ENCODE results near the gene COX4I1. TPM values are rescaled to one million over a fixed set of nuclear protein-coding genes. Genes with fewer than 3 reads are reported as not detected.

COX4I1 gene
- polyA plus RNA-seq (ENCODE audit: insufficient read length in 12 of 12) = 100 to 1,000 TPM in 11 of 12 donors, not detected in 1; 296 to 370 (median 354) TPM
- long read RNA-seq, donor 1, transcript COX4I1-201 (5 exons, 708 nt) = major isoform, 450 of 595 reads
- long read RNA-seq, donor 1, transcript COX4I1-217 (1 exons, 3,946 nt) = minor isoform, 32 of 595 reads
- long read RNA-seq, donor 1, transcript COX4I1-215 (3 exons, 2,271 nt) = minor isoform, 5 of 595 reads
- long read RNA-seq, donor 1, partial matches to known transcripts = 92 of 595 reads
- long read RNA-seq, donor 1, other reads (novel, unspliced or antisense) = 10 of 595 reads
- long read RNA-seq, donor 2, transcript COX4I1-215 (3 exons, 2,271 nt) = minor isoform, 5 of 508 reads
- long read RNA-seq, donor 2, transcript COX4I1-217 (1 exons, 3,946 nt) = minor isoform, 41 of 508 reads
- long read RNA-seq, donor 2, transcript COX4I1-201 (5 exons, 708 nt) = major isoform, 385 of 508 reads
- long read RNA-seq, donor 2, partial matches to known transcripts = 71 of 508 reads
- long read RNA-seq, donor 2, other reads (novel, unspliced or antisense) = 0 of 508 reads
- long read RNA-seq, donor 3, transcript COX4I1-201 (5 exons, 708 nt) = major isoform, 233 of 292 reads
- long read RNA-seq, donor 3, transcript COX4I1-217 (1 exons, 3,946 nt) = minor isoform, 14 of 292 reads
- long read RNA-seq, donor 3, partial matches to known transcripts = 33 of 292 reads
- long read RNA-seq, donor 3, other reads (novel, unspliced or antisense) = 5 of 292 reads
- long read RNA-seq, donor 4, transcript COX4I1-217 (1 exons, 3,946 nt) = minor isoform, 8 of 192 reads
- long read RNA-seq, donor 4, transcript COX4I1-201 (5 exons, 708 nt) = major isoform, 152 of 192 reads
- long read RNA-seq, donor 4, partial matches to known transcripts = 28 of 192 reads
- long read RNA-seq, donor 4, other reads (novel, unspliced or antisense) = 0 of 192 reads
- long read RNA-seq, donor 5, transcript COX4I1-215 (3 exons, 2,271 nt) = minor isoform, 8 of 676 reads
- long read RNA-seq, donor 5, transcript COX4I1-217 (1 exons, 3,946 nt) = minor isoform, 21 of 676 reads
- long read RNA-seq, donor 5, transcript COX4I1-202 (5 exons, 716 nt) = minor isoform, 7 of 676 reads
- long read RNA-seq, donor 5, transcript COX4I1-201 (5 exons, 708 nt) = major isoform, 540 of 676 reads
- long read RNA-seq, donor 5, partial matches to known transcripts = 85 of 676 reads
- long read RNA-seq, donor 5, other reads (novel, unspliced or antisense) = 8 of 676 reads
- long read RNA-seq, donor 6, transcript COX4I1-201 (5 exons, 708 nt) = major isoform, 248 of 327 reads
- long read RNA-seq, donor 6, transcript COX4I1-217 (1 exons, 3,946 nt) = minor isoform, 23 of 327 reads
- long read RNA-seq, donor 6, partial matches to known transcripts = 48 of 327 reads
- long read RNA-seq, donor 6, other reads (novel, unspliced or antisense) = 0 of 327 reads
- long read RNA-seq, donor 7, transcript COX4I1-217 (1 exons, 3,946 nt) = minor isoform, 16 of 219 reads
- long read RNA-seq, donor 7, transcript COX4I1-201 (5 exons, 708 nt) = major isoform, 173 of 219 reads
- long read RNA-seq, donor 7, partial matches to known transcripts = 26 of 219 reads
- long read RNA-seq, donor 7, other reads (novel, unspliced or antisense) = 0 of 219 reads
- long read RNA-seq, donor 8, transcript COX4I1-217 (1 exons, 3,946 nt) = minor isoform, 20 of 564 reads
- long read RNA-seq, donor 8, transcript COX4I1-201 (5 exons, 708 nt) = major isoform, 458 of 564 reads
- long read RNA-seq, donor 8, transcript COX4I1-215 (3 exons, 2,271 nt) = minor isoform, 7 of 564 reads
- long read RNA-seq, donor 8, partial matches to known transcripts = 58 of 564 reads
- long read RNA-seq, donor 8, other reads (novel, unspliced or antisense) = 15 of 564 reads
- long read RNA-seq, donor 9, transcript COX4I1-201 (5 exons, 708 nt) = major isoform, 250 of 319 reads
- long read RNA-seq, donor 9, transcript COX4I1-215 (3 exons, 2,271 nt) = minor isoform, 6 of 319 reads
- long read RNA-seq, donor 9, transcript COX4I1-217 (1 exons, 3,946 nt) = minor isoform, 11 of 319 reads
- long read RNA-seq, donor 9, partial matches to known transcripts = 38 of 319 reads
- long read RNA-seq, donor 9, other reads (novel, unspliced or antisense) = 8 of 319 reads
- long read RNA-seq, donor 10, transcript COX4I1-217 (1 exons, 3,946 nt) = minor isoform, 9 of 395 reads
- long read RNA-seq, donor 10, transcript COX4I1-201 (5 exons, 708 nt) = major isoform, 326 of 395 reads
- long read RNA-seq, donor 10, partial matches to known transcripts = 42 of 395 reads
- long read RNA-seq, donor 10, other reads (novel, unspliced or antisense) = 10 of 395 reads
- long read RNA-seq, donor 11, transcript COX4I1-201 (5 exons, 708 nt) = major isoform, 414 of 525 reads
- long read RNA-seq, donor 11, transcript COX4I1-217 (1 exons, 3,946 nt) = minor isoform, 19 of 525 reads
- long read RNA-seq, donor 11, transcript COX4I1-215 (3 exons, 2,271 nt) = minor isoform, 5 of 525 reads
- long read RNA-seq, donor 11, partial matches to known transcripts = 67 of 525 reads
- long read RNA-seq, donor 11, other reads (novel, unspliced or antisense) = 13 of 525 reads

GRCh38 chr16:85799497-85800320, at the start of gene COX4I1, which contains the start of gene EMC8:
COX4I1 (plus strand) TSS chr16:85799695; CDS start chr16:85801206, 1,511 bp downstream.
EMC8 (minus strand) TSS chr16:85799544; CDS start chr16:85799295, 249 bp downstream.
- peak; percentile 93 for DNase-seq

DNA sequence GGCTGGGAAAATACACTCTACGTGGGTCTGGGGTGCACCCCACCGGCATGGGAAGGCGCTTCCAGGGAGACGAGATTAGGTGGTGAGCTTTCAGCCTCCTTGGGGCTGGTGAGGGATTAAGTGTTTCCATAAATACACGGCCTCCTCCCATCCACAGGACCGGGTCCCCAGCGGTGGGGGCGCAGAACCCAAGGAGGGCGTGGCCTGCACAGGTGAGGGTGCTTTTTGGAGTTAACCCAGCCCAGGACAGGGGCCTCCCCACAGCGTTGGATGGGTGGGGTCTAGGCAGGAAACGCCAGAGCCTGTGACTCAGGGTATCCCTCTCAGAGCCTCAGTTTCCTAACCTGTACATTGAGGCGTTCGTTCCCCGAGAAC, 49.7 kb upstream of the COX4I1 start:
- DNase-seq = no peak

GRCh38 chr16:85750146-85750826, 49.2 kb upstream of the COX4I1 start:
- no peak for DNase-seq

- no peak for DNase-seq
Observed at GRCh38 chr16:85750827-85751697, 48.4 kb upstream of the COX4I1 start, which contains the start of gene C16orf74. C16orf74 (minus strand) TSS chr16:85751096; CDS start chr16:85735217, 15,879 bp downstream.

DNA sequence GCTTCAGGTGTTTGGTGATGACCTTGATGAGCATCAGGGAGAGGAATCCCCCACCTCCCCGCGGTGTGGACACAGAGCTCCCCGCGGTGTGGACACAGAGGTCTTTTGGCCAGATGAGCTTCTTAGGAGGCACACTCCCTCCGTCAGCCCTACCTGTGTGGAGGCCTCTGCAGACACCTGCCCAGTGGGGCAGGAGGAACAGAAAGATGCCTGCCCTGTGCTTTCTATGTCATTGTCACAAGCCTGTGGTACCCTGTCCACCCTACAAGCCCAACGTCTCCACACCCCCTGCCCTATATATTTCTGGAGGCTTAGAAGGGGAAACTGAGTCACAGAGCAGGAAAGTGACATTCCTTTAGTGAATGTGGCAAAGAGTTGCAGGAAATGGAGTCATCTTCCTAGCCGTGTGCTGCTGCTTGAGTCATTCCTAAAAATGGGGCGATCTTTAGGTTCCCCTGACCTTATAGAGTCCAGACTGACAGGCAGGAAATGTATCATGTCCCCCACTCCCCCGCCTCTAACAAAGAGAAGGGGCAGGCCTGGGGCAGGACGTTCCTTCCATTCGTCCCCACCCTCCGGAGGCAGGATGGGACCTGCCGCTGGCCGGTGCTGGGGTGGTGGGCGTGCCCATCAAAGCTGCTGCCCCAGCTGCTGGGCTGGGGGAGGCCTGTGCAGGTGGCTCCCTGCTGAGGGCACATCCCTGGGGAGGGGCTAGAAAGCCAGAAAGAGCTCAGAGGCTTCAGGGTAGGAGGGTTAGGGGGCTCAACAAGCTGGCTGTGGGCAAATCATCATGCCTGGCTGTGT, 47.6 kb upstream of the COX4I1 start:
- no peak for DNase-seq

- no peak for DNase-seq
Observed at GRCh38 chr16:85752511-85753420, 46.7 kb upstream of the COX4I1 start.

DNA sequence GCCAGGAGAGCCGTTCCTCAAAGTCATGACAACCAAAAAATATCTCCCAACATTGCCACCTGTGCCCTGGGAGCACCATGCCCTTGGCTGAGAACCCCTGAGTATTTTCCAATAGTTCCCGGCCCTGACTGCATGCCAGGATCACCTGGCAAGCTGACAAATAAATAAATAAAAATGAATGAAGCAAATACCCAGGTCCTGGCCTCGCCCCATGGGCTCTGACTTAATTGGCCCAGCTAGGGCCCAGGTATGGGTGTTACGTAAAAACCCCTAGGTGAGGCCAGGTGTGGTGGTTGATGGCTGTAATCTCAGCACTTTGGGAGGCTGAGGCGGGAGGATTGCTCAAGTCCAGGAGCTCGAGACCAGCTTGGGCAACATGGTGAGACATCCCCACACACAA, 45.9 kb upstream of the COX4I1 start:
- no peak for DNase-seq

DNA sequence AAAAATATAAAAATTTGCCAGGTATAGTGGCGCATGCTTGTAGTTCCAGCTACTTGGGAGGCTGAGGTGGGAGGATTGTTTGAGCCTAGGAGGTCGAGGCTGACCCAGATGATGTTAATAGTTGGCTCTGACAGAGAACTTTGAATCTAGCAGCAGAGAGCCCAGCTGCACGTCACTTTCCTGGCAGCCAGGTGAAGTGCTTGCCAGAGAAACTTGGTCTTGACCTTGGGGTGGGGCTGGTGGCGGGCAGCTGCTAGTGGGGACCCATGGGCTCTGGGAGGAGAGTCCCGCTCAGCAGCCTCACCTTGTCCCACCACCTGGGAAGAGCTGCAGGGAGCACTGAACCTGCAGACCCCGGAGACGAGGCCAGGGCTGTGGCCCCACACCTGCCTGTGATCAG, 45.5 kb upstream of the COX4I1 start:
- DNase-seq = no peak

GRCh38 chr16:85754413-85754812, 45.1 kb upstream of the COX4I1 start:
- DNase-seq = no peak

DNA sequence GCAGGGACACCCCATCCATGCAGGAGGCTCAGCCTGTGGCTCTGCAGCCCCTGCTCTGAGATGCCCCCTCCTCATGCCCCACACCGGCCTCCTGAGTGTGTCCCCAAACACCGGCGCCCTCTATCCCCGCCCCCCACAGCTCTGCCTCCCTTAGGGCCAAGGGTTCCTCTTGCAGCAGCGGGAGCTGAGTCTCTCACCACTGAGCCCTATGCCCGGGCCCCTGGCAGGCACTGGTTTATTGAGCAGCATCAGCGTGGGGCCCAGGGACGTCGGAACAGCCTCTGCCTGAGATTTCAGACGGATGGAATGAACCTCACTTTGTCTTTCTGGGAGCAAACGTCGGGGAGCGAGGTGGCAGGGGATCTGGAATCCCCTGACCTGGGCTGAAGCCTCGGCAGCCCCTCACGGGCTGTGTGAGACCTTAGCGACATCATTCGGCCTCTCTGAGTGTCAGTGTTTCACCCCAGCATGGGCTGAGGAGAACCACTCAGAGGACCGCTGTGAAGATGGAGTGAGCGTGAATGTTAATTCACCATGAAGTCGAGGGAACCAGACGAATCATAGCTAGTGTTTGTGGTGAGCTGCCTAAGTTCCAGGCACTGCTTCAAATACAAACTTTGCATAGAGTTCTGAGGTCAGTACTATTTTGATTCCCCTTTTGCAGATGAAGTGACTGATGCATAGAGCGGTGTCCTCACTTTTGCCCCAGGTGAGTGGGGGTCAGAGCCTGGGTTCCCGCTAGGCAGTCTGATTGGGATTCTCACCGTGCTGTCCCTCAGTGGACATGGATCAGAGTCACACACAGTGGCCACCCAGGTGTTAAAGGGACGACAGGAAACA, 43.3 kb upstream of the COX4I1 start:
- no peak for DNase-seq

DNA sequence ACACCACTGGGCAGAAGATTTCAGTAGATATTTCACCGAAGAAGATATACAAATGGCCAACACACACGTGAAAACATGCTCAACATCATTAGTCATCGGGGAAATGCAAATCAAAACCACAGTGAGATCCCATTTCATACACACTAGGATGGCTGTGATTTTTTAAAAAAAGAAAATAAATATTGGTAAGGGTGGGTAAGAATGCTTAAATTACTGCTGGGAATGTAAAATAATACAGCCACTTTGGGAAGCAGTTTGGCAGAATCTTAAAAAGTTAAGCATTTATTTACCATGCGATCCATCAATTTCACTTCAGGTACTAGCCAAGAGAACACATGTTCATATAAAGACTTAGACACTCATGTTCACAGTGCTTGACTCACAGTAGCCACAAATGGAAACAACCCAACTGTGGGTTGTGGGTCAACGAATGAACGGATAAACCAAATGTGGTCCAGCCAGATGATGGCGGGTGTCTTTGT, 42.1 kb upstream of the COX4I1 start:
- DNase-seq = no peak

- DNase-seq = no peak
Observed at GRCh38 chr16:85759136-85759535, 40.4 kb upstream of the COX4I1 start.

All from muscle of arm (tissue), 14 donors.